Glutamatergic neuron (in vitro differentiated cells): ENCODE results near the gene TTC4. TPM values are rescaled to one million over a fixed set of nuclear protein-coding genes. Genes with fewer than 3 reads are reported as not detected.

Source experiments
- DNase-seq: peaks from one replicate; pipeline ENCODE4 v3.0.0; 2022
- H3K27ac Mint-ChIP-seq: one replicate; pipeline ENCODE4 v1.8.0; 2020; ENCODE audit warnings: mild to moderate bottlenecking, mixed read lengths, inconsistent platforms; ENCODE audit not compliant: unreplicated experiment
- H3K27me3 Mint-ChIP-seq: one replicate; pipeline ENCODE4 v1.8.0; 2020; ENCODE audit warnings: mild to moderate bottlenecking, moderate library complexity, mixed read lengths, inconsistent platforms; ENCODE audit not compliant: unreplicated experiment
- H3K36me3 Mint-ChIP-seq: one replicate; pipeline ENCODE4 v1.8.0; 2020; ENCODE audit warnings: mild to moderate bottlenecking, mixed read lengths, inconsistent platforms; ENCODE audit not compliant: unreplicated experiment
- H3K4me1 Mint-ChIP-seq: one replicate; pipeline ENCODE4 v1.8.0; 2020; ENCODE audit warnings: mild to moderate bottlenecking, low read depth, mixed read lengths, inconsistent platforms; ENCODE audit not compliant: unreplicated experiment
- H3K4me3 Mint-ChIP-seq: one replicate; pipeline ENCODE4 v1.8.0; 2020; ENCODE audit warnings: mild to moderate bottlenecking, mixed read lengths, inconsistent platforms; ENCODE audit not compliant: unreplicated experiment
- H3K9me3 Mint-ChIP-seq: one replicate; pipeline ENCODE4 v1.8.0; 2020; ENCODE audit warnings: mild to moderate bottlenecking, moderate library complexity, mixed read lengths, inconsistent platforms; ENCODE audit not compliant: unreplicated experiment
- CTCF ChIP-seq: fragments of 200-600 bp; sonication (generic); IDR thresholded peaks from one replicate; pipeline ENCODE4 v1.5.0; 2021; ENCODE audit not compliant: partially characterized antibody, unreplicated experiment
- total RNA-seq: library from RNA; stranded (reverse); fragmentation: NEBNext Ultra II Directional; extraction: Animal tissue kit (Norgen Biotek cat#: 25700); gene quantifications from one replicate; pipeline ENCODE4 v1.2.1, GENCODE V29; 2021; ENCODE audit not compliant: unreplicated experiment

Gene TTC4
- total RNA-seq, 1 donor from 2014 or later, result 14.3 TPM

- H3K4me3 Mint-ChIP-seq, result no peak overlapping the region
- no peak for DNase-seq
- H3K27ac Mint-ChIP-seq, result no peak overlapping the region
- H3K27me3 Mint-ChIP-seq, result peaks cover 10% of the 10 kb centered on the region
- H3K9me3 Mint-ChIP-seq, result peaks cover 4% of the 10 kb centered on the region
- H3K4me1 Mint-ChIP-seq, result peaks cover 10% of the 10 kb centered on the region
- no peaks in the 10 kb centered on the region for H3K36me3 Mint-ChIP-seq
- no peak for TF ChIP-seq CTCF
Measured at GRCh38 chr1:54701066-54701465, 14.6 kb upstream of the TTC4 start.

GRCh38 chr1:54701996-54702395 lies 13.7 kb upstream of the TTC4 start:
- Mint-ChIP-seq H3K27me3 (peaks cover 10% of the 10 kb centered on the region), H3K4me1 (peaks cover 10% of the 10 kb centered on the region), H3K36me3 (no peaks in the 10 kb centered on the region)

GRCh38 chr1:54703471-54703870 lies 12.2 kb upstream of the TTC4 start:
- no peaks in the 10 kb centered on the region for H3K36me3 Mint-ChIP-seq
- peaks cover 3% of the 10 kb centered on the region for H3K9me3 Mint-ChIP-seq
- H3K27ac Mint-ChIP-seq, result no peak overlapping the region
- peaks cover 11% of the 10 kb centered on the region for H3K27me3 Mint-ChIP-seq
- H3K4me1 Mint-ChIP-seq, result peaks cover 10% of the 10 kb centered on the region
- no peak for TF ChIP-seq CTCF
- H3K4me3 Mint-ChIP-seq, result no peak overlapping the region
- DNase-seq, result no peak

More at GRCh38 chr1:54701996-54702395, 13.7 kb upstream of the TTC4 start:
- no peak for TF ChIP-seq CTCF
- Mint-ChIP-seq H3K9me3 (peaks cover 3% of the 10 kb centered on the region), H3K4me3 (no peak overlapping the region), H3K27ac (no peak overlapping the region)
- DNase-seq, result no peak

- Mint-ChIP-seq H3K4me3 (no peak overlapping the region), H3K4me1 (peaks cover 3% of the 10 kb centered on the region), H3K9me3 (peaks cover 3% of the 10 kb centered on the region), H3K27ac (no peak overlapping the region), H3K27me3 (peaks cover 6% of the 10 kb centered on the region), H3K36me3 (no peaks in the 10 kb centered on the region)
- no peak for TF ChIP-seq CTCF
- DNase-seq, result no peak
Measured at GRCh38 chr1:54705153-54705552, 10.5 kb upstream of the TTC4 start.

- Mint-ChIP-seq H3K27me3 (peaks cover 8% of the 10 kb centered on the region), H3K4me1 (peaks cover 9% of the 10 kb centered on the region), H3K27ac (no peak overlapping the region), H3K4me3 (no peak overlapping the region), H3K36me3 (no peaks in the 10 kb centered on the region), H3K9me3 (peaks cover 3% of the 10 kb centered on the region)
- TF ChIP-seq CTCF, result no peak
- no peak for DNase-seq
Measured at GRCh38 chr1:54706419-54706818, 9.2 kb upstream of the TTC4 start.
